ENCODE data around the gene DNAJB2.
"Not testable (repeated sequence)": the region's sequence is repeated elsewhere in the genome, so short reads cannot be mapped to it uniquely, and the experiment has no call there.

Gene DNAJB2

GRCh38 chr2:219312683-219313263 is 33.6 kb downstream of the DNAJB2 start:
- peaks cover 33 to 34% of the 10 kb centered on the region in 2 donors for H3K27me3 Mint-ChIP-seq
- not testable (repeated sequence) for H3K27ac Mint-ChIP-seq; H3K4me1 Mint-ChIP-seq; ATAC-seq (replicated peaks); H3K9me3 Mint-ChIP-seq; DNase-seq; H3K4me3 Mint-ChIP-seq; H3K36me3 Mint-ChIP-seq

- Mint-ChIP-seq H3K27ac (no peak overlapping the region), H3K9me3 (peaks cover 3% of the 10 kb centered on the region in 2 donors), H3K27me3 (peaks cover 16 to 23% of the 10 kb centered on the region in 2 donors), H3K4me3 (no peak overlapping the region), H3K4me1 (no peaks in the 10 kb centered on the region), H3K36me3 (peaks cover 0 to 3% of the 10 kb centered on the region in 2 donors)
- ATAC-seq (replicated peaks) (no peak), DNase-seq (no peak)
These were observed 35.8 kb downstream of the DNAJB2 start for GRCh38 chr2:219314804-219315468.

- Mint-ChIP-seq H3K27ac (no peak overlapping the region), H3K27me3 (peaks cover 56 to 64% of the 10 kb centered on the region in 2 donors), H3K4me3 (no peak overlapping the region), H3K36me3 (no peaks in the 10 kb centered on the region), H3K9me3 (no peaks in the 10 kb centered on the region), H3K4me1 (no peaks in the 10 kb centered on the region)
- DNase-seq (no peak), ATAC-seq (replicated peaks) (no peak)
These were observed 44.3 kb downstream of the DNAJB2 start for GRCh38 chr2:219323434-219323833.

- H3K4me1 Mint-ChIP-seq: no peaks in the 10 kb centered on the region
- no peaks in the 10 kb centered on the region for H3K9me3 Mint-ChIP-seq
- DNase-seq: no peak
- H3K27me3 Mint-ChIP-seq: peaks cover 63 to 79% of the 10 kb centered on the region in 2 donors
- no peak for ATAC-seq (replicated peaks)
- H3K36me3 Mint-ChIP-seq: no peaks in the 10 kb centered on the region
- no peak overlapping the region for H3K4me3 Mint-ChIP-seq
- H3K27ac Mint-ChIP-seq: no peak overlapping the region
These were observed 46.0 kb downstream of the DNAJB2 start for GRCh38 chr2:219325136-219325535.

GRCh38 chr2:219325657-219326315 is 46.6 kb downstream of the DNAJB2 start:
- H3K4me3 Mint-ChIP-seq: no peak overlapping the region
- H3K36me3 Mint-ChIP-seq: no peaks in the 10 kb centered on the region
- no peaks in the 10 kb centered on the region for H3K4me1 Mint-ChIP-seq
- DNase-seq: no peak
- no peak for ATAC-seq (replicated peaks)
- peaks cover 64 to 86% of the 10 kb centered on the region in 2 donors for H3K27me3 Mint-ChIP-seq
- no peak overlapping the region for H3K27ac Mint-ChIP-seq
- H3K9me3 Mint-ChIP-seq: no peaks in the 10 kb centered on the region

- peaks cover 68 to 90% of the 10 kb centered on the region in 2 donors for H3K27me3 Mint-ChIP-seq
- no peak for ATAC-seq (replicated peaks)
- H3K36me3 Mint-ChIP-seq: peaks cover 0 to 3% of the 10 kb centered on the region in 2 donors
- H3K4me1 Mint-ChIP-seq: peaks cover 0 to 7% of the 10 kb centered on the region in 2 donors
- H3K9me3 Mint-ChIP-seq: peaks cover 0 to 3% of the 10 kb centered on the region in 2 donors
- H3K27ac Mint-ChIP-seq: no peak overlapping the region
- DNase-seq: no peak
- H3K4me3 Mint-ChIP-seq: no peak overlapping the region
These were observed 48.6 kb downstream of the DNAJB2 start for GRCh38 chr2:219327719-219328118.

- Mint-ChIP-seq H3K36me3 (peaks cover 5 to 7% of the 10 kb centered on the region in 2 donors), H3K27me3 (peaks cover 71 to 97% of the 10 kb centered on the region in 2 donors), H3K9me3 (peaks cover 12 to 16% of the 10 kb centered on the region in 2 donors), H3K4me1 (peaks cover 0 to 7% of the 10 kb centered on the region in 2 donors), H3K27ac (no peak overlapping the region), H3K4me3 (no peak overlapping the region)
- ATAC-seq (replicated peaks) (no peak), DNase-seq (no peak)
These were observed 52.5 kb downstream of the DNAJB2 start for GRCh38 chr2:219331560-219332213.

- Mint-ChIP-seq H3K27me3 (peaks cover 67 to 92% of the 10 kb centered on the region in 2 donors), H3K27ac (no peak within 1 kb of the TSS), H3K4me3 (no peak within 1 kb of the TSS), H3K36me3 (peaks cover 5 to 7% of the 10 kb centered on the region in 2 donors), H3K4me1 (peaks cover 0 to 7% of the 10 kb centered on the region in 2 donors), H3K9me3 (peaks cover 13 to 17% of the 10 kb centered on the region in 2 donors)
- DNase-seq (no peak), ATAC-seq (replicated peaks) (no peak)
These were observed 53.4 kb downstream of the DNAJB2 start, which contains the start of gene RESP18 for GRCh38 chr2:219332542-219332941. Gene RESP18, minus strand, starts transcription at chr2:219332744.

GRCh38 chr2:219334076-219334475 is 54.9 kb downstream of the DNAJB2 start:
- peaks cover 67 to 86% of the 10 kb centered on the region in 2 donors for H3K27me3 Mint-ChIP-seq
- ATAC-seq (replicated peaks) (no peak), DNase-seq (no peak)
- no peak overlapping the region for H3K27ac Mint-ChIP-seq
- no peak overlapping the region for H3K4me3 Mint-ChIP-seq
- H3K9me3 Mint-ChIP-seq: peaks cover 13 to 17% of the 10 kb centered on the region in 2 donors
- peaks cover 0 to 7% of the 10 kb centered on the region in 2 donors for H3K4me1 Mint-ChIP-seq
- H3K36me3 Mint-ChIP-seq: peaks cover 5 to 7% of the 10 kb centered on the region in 2 donors

- H3K27me3 Mint-ChIP-seq: peaks cover 67 to 81% of the 10 kb centered on the region in 2 donors
- H3K4me1 Mint-ChIP-seq: peaks cover 0 to 7% of the 10 kb centered on the region in 2 donors
- H3K36me3 Mint-ChIP-seq: peaks cover 5 to 7% of the 10 kb centered on the region in 2 donors
- ATAC-seq (replicated peaks) (no peak), DNase-seq (no peak)
- H3K27ac Mint-ChIP-seq: no peak overlapping the region
- H3K9me3 Mint-ChIP-seq: peaks cover 14 to 17% of the 10 kb centered on the region in 2 donors
- no peak overlapping the region for H3K4me3 Mint-ChIP-seq
These were observed 56.2 kb downstream of the DNAJB2 start for GRCh38 chr2:219335373-219335786.

All from stimulated activated naive B cell treated with anti-CD40 and anti-IgM and Interleukin-4, amounts not matched to agents 10 μg/mL and 1 μg/mL and 100 μg/mL, for 72 hours (primary cell).